H1 (cell line): ENCODE results near the gene SPOCK2. TPM values are rescaled to one million over a fixed set of nuclear protein-coding genes. Genes with fewer than 3 reads are reported as not detected.

ENCODE experiments used
- CTCF ChIA-PET: fragments of 300-600 bp; sonication (Branson Sonifier 250); formaldehyde crosslinking; loops from one replicate; lab custom pipeline; 2021; ENCODE audit not compliant: partially characterized antibody; lab: Charles Lee
- POLR2A ChIA-PET: fragments of 300-600 bp; sonication (Branson Sonifier 250); formaldehyde crosslinking; loops from one replicate; lab custom pipeline; 2021; ENCODE audit warnings: inconsistent platforms; ENCODE audit not compliant: partially characterized antibody; lab: Charles Lee
- DNase-seq, 2 experiments: peaks; one replicate each; pipeline versions ENCODE4 v3.0.0 to v3.0.0-alpha.2; 2010 to 2022; ENCODE audit warnings: low spot score in 2 of 2, low read depth in 1 of 2, mixed read lengths in 1 of 2
- FAIRE-seq: peaks from 2 replicates; lab custom pipeline; 2011; peaks lifted over from hg19 to GRCh38; lab: Jason Lieb, UNC
- H2AFZ ChIP-seq: 2 replicates; pipeline ENCODE4 v1.8.1; 2012; ENCODE audit warnings: low read length, inconsistent platforms
- H2AK5ac ChIP-seq: 2 replicates; pipeline ENCODE4 v1.6.1; 2013; ENCODE audit warnings: low read depth, low read length
- H2BK120ac ChIP-seq: replicated peaks from 2 replicates; pipeline ENCODE3; 2013; ENCODE audit warnings: low read depth, low read length, inconsistent platforms
- H2BK12ac ChIP-seq: 2 replicates; pipeline ENCODE4 v1.6.1; 2013; ENCODE audit warnings: low read depth, low read length
- H2BK15ac ChIP-seq: 2 replicates; pipeline ENCODE4 v1.6.1; 2013; ENCODE audit warnings: low read length
- H2BK20ac ChIP-seq: 2 replicates; pipeline ENCODE4 v1.6.1; 2013; ENCODE audit warnings: low read length
- H2BK5ac ChIP-seq: 2 replicates; pipeline ENCODE4 v1.6.1; 2013; ENCODE audit warnings: low read depth, low read length
- H3K14ac ChIP-seq: 2 replicates; pipeline ENCODE4 v1.6.1; 2013; ENCODE audit warnings: inconsistent platforms; ENCODE audit not compliant: insufficient read length
- H3K18ac ChIP-seq: 2 replicates; pipeline ENCODE4 v1.6.1; 2013; ENCODE audit warnings: low read length; ENCODE audit errors: extremely low read depth
- H3K23ac ChIP-seq: 2 replicates; pipeline ENCODE4 v1.6.1; 2013; ENCODE audit warnings: inconsistent platforms; ENCODE audit not compliant: insufficient read length
- H3K23me2 ChIP-seq: 2 replicates; pipeline ENCODE4 v1.6.1; 2013; ENCODE audit warnings: low read depth, low read length
- H3K27ac ChIP-seq: 2 replicates; pipeline ENCODE4 v1.6.1; 2011; ENCODE audit warnings: low read depth, low read length, inconsistent platforms
- H3K27me3 ChIP-seq, 4 experiments: replicated peaks in 1 of 4; 1 replicate in 1 of 4; 2 replicates in 3 of 4; pipeline versions ENCODE4 v1.6.1 to v1.8.1; 2011 to 2013; ENCODE audit warnings: low read length in 3 of 4, mild to moderate bottlenecking in 3 of 4, inconsistent platforms in 2 of 4, mixed read lengths in 2 of 4, moderate library complexity in 1 of 4; ENCODE audit not compliant: control insufficient read depth in 3 of 4, insufficient read depth in 3 of 4; ENCODE audit errors: extremely low read depth in 1 of 4
- H3K36me3 ChIP-seq, 4 experiments: 2 replicates each; pipeline versions ENCODE4 v1.6.1 to v1.8.1; 2011 to 2013; ENCODE audit warnings: mild to moderate bottlenecking in 4 of 4, low read length in 3 of 4, moderate library complexity in 2 of 4, control low read depth in 1 of 4, inconsistent platforms in 1 of 4; ENCODE audit not compliant: insufficient read depth in 4 of 4, control insufficient read depth in 2 of 4
- H3K4ac ChIP-seq: replicated peaks from 2 replicates; pipeline ENCODE3; 2013; ENCODE audit warnings: low read length, low read depth, mixed read lengths, inconsistent platforms; ENCODE audit not compliant: insufficient read length
- H3K4me1 ChIP-seq, 4 experiments: replicated peaks in 1 of 4; 1 replicate in 1 of 4; 2 replicates in 3 of 4; pipeline versions ENCODE4 v1.6.1 to v1.8.1; 2011 to 2013; ENCODE audit warnings: low read length in 3 of 4, inconsistent platforms in 2 of 4, mixed read lengths in 1 of 4; ENCODE audit not compliant: insufficient read depth in 4 of 4, control insufficient read depth in 3 of 4
- H3K4me2 ChIP-seq, 2 experiments: 2 replicates each; pipeline versions ENCODE4 v1.6.1 to v1.8.1; 2011 to 2013; ENCODE audit warnings: low read depth in 2 of 2, low read length in 2 of 2, control low read depth in 1 of 2, inconsistent platforms in 1 of 2, mild to moderate bottlenecking in 1 of 2; ENCODE audit not compliant: insufficient read depth in 1 of 2
- H3K4me3 ChIP-seq, 4 experiments: fragments of 200-600, 300-600 bp in 1 of 4; sonication (generic), shearing (Covaris generic), sonication (Bioruptor Twin) in 1 of 4; 2 replicates each; pipeline versions ENCODE4 v1.5.1 to v1.8.1; 2011 to 2016; ENCODE audit warnings: low read length in 4 of 4, low read depth in 3 of 4, control low read depth in 2 of 4, inconsistent platforms in 2 of 4, mild to moderate bottlenecking in 2 of 4, mixed read lengths in 1 of 4, moderate library complexity in 1 of 4; ENCODE audit not compliant: insufficient read depth in 2 of 4; ENCODE audit errors: extremely low read depth in 1 of 4
- H3K56ac ChIP-seq: replicated peaks from 2 replicates; pipeline ENCODE3; 2013; ENCODE audit warnings: low read depth, mild to moderate bottlenecking, mixed read lengths, low read length, inconsistent platforms; ENCODE audit not compliant: insufficient read length
- H3K79me1 ChIP-seq: 2 replicates; pipeline ENCODE4 v1.6.1; 2013; ENCODE audit warnings: low read depth, low read length, control low read depth
- H3K79me2 ChIP-seq, 2 experiments: 2 replicates each; pipeline versions ENCODE4 v1.6.1 to v1.8.1; 2012 to 2013; ENCODE audit warnings: low read length in 2 of 2, mild to moderate bottlenecking in 2 of 2, inconsistent platforms in 1 of 2; ENCODE audit not compliant: insufficient read depth in 2 of 2, control insufficient read depth in 1 of 2
- H3K9ac ChIP-seq, 4 experiments: replicated peaks in 1 of 4; 1 replicate in 1 of 4; 2 replicates in 3 of 4; pipeline versions ENCODE4 v1.6.1 to v1.8.1; 2011 to 2013; ENCODE audit warnings: low read depth in 3 of 4, low read length in 3 of 4, control low read depth in 2 of 4, mild to moderate bottlenecking in 2 of 4, moderate library complexity in 2 of 4, inconsistent platforms in 1 of 4; ENCODE audit errors: extremely low read depth in 1 of 4
- H3K9me3 ChIP-seq, 2 experiments: 2 replicates each; pipeline versions ENCODE4 v1.6.1 to v1.8.1; 2012 to 2013; ENCODE audit warnings: mild to moderate bottlenecking in 2 of 2, moderate library complexity in 2 of 2, control low read depth in 1 of 2, inconsistent platforms in 1 of 2, low read depth in 1 of 2, low read length in 1 of 2, mixed read lengths in 1 of 2; ENCODE audit not compliant: insufficient read depth in 2 of 2
- H4K20me1 ChIP-seq, 2 experiments: replicated peaks in 1 of 2; 2 replicates each; pipeline versions ENCODE3 to v1.8.1; 2011 to 2013; ENCODE audit warnings: inconsistent platforms in 2 of 2, low read length in 2 of 2, mild to moderate bottlenecking in 1 of 2; ENCODE audit not compliant: insufficient read depth in 2 of 2, control insufficient read depth in 1 of 2
- H4K5ac ChIP-seq: 2 replicates; pipeline ENCODE4 v1.6.1; 2013; ENCODE audit warnings: low read length, low read depth, mixed read lengths, inconsistent platforms; ENCODE audit not compliant: insufficient read length
- H4K8ac ChIP-seq: 2 replicates; pipeline ENCODE4 v1.8.0; 2013; ENCODE audit warnings: mild to moderate bottlenecking, moderate library complexity, low read length, inconsistent platforms; ENCODE audit not compliant: insufficient read depth; ENCODE audit errors: extremely low read depth
- H4K91ac ChIP-seq: replicated peaks from 2 replicates; pipeline ENCODE3; 2013; ENCODE audit warnings: low read length, mixed read lengths, inconsistent platforms; ENCODE audit not compliant: insufficient read length
- RAD21 ChIP-seq, 2 experiments: IDR thresholded peaks in 1 of 2; conservative IDR thresholded peaks in 1 of 2; 2 replicates each; pipeline ENCODE4 v1.6.1; 2011; ENCODE audit warnings: low read depth in 2 of 2, low read length in 2 of 2, improper control_type of control experiment in 1 of 2, inconsistent platforms in 1 of 2, mild to moderate bottlenecking in 1 of 2, moderate library complexity in 1 of 2
- SIRT6 ChIP-seq: IDR thresholded peaks from one replicate; pipeline ENCODE4 v1.7.1; 2012; ENCODE audit warnings: low read length, inconsistent platforms
- WGBS, 2 experiments: shearing (Covaris generic) in 1 of 2; methylation state at CpG; one replicate each; pipeline versions ENCODE4 v1.1.6 to v1.1.7; 2013 to 2015; ENCODE audit warnings: low lambda C conversion rate in 2 of 2, mixed read lengths in 2 of 2, inconsistent platforms in 1 of 2, low coverage in 1 of 2, missing lambda C conversion rate in 1 of 2; ENCODE audit not compliant: insufficient replicate concordance in 2 of 2, insufficient coverage in 1 of 2, insufficient read length in 1 of 2; ENCODE audit errors: extremely low coverage in 1 of 2, missing lambda C conversion rate in 1 of 2; 5-methylcytosine and 5-hydroxymethylcytosine counted together
- polyA plus RNA-seq, 7 experiments: library from polyadenylated mRNA; depleted of rRNA in 3 of 7; stranded (reverse) in 5 of 7; unstranded in 2 of 7; fragments of >200 nt in 5 of 7; fragments of 200-250 nt in 2 of 7; gene quantifications; 1 replicate in 5 of 7; 2 replicates in 1 of 7; 4 replicates in 1 of 7; pipeline versions ENCODE4 v1.2.1 to v1.2.3, GENCODE V29; 2011 to 2013; ENCODE audit warnings: missing spikeins in 2 of 7, mixed read lengths in 2 of 7
- total RNA-seq: library from RNA; stranded (reverse); fragmentation: NEBNext Ultra II Directional; extraction: Animal tissue kit (Norgen Biotek cat#: 25700); gene quantifications from 2 replicates; pipeline ENCODE4 v1.2.1, GENCODE V29; 2021
- TF ChIP-seq, protein P1 (sequence below), 3 experiments: IDR thresholded peaks; 1 replicate in 2 of 3; 2 replicates in 1 of 3; pipeline versions ENCODE4 v1.5.1 to v1.6.1; 2011; ENCODE audit warnings: low read length in 3 of 3, mild to moderate bottlenecking in 3 of 3, inconsistent platforms in 2 of 3, low read depth in 1 of 3, moderate library complexity in 1 of 3; ENCODE audit not compliant: insufficient read depth in 1 of 3; ENCODE audit errors: control extremely low read depth in 1 of 3

SPOCK2 gene
- total and polyA plus RNA-seq, 2 of the 8 experiments (the other 6 are each of a cell fraction or from before 2014, with no cell fraction given), result 1.5 to 1.9 TPM

- H4K5ac ChIP-seq, result no peak overlapping the region
- no peak overlapping the region for H3K4me3 ChIP-seq
- H3K27me3 ChIP-seq, result no peaks in the 10 kb centered on the region
- no peak overlapping the region for H3K14ac ChIP-seq
- H3K4ac ChIP-seq, result peak overlapping the region; percentile 57
- no peak overlapping the region for H4K91ac ChIP-seq
- no peaks in the 10 kb centered on the region for H3K36me3 ChIP-seq
- no peak overlapping the region for H2AK5ac ChIP-seq
- H2AFZ ChIP-seq, result no peak overlapping the region; the same call in 1 of the 2 replicates
- 0 out of 2 replicates have a peak overlapping the region, but pooled peaks have one; percentile 11 for H3K27ac ChIP-seq
- no peak overlapping the region for H4K8ac ChIP-seq
- no peaks in the 10 kb centered on the region for H3K79me2 ChIP-seq
- H3K79me1 ChIP-seq, result no peaks in the 10 kb centered on the region
- peak overlapping the region; percentile 95; the same call in 1 of the 2 replicates for H2BK15ac ChIP-seq
- no peak overlapping the region for H2BK120ac ChIP-seq
- POLR2A ChIA-PET, result interaction anchor here (0.6 to 1.3 kb wide), 5 partner anchors 9 to 225 kb away, joined by 3 read pairs; no protein-coding TSS in a partner anchor
- H3K9me3 ChIP-seq, result no peaks in the 10 kb centered on the region
- no peak overlapping the region; the same call in 1 of the 2 replicates for H2BK20ac ChIP-seq
- H3K9ac ChIP-seq, result no peak overlapping the region
- TF ChIP-seq SIRT6 (no peak), RAD21 (IDR thresholded peaks at IDR 0.05 in 1 of 2, conservative IDR thresholded peaks at IDR 0.05 in 1 of 2; ENCODE audit: low read depth in 2 of 2, low read length in 2 of 2) (peak; percentile 59 to 65)
- TF ChIP-seq, protein P1, sequence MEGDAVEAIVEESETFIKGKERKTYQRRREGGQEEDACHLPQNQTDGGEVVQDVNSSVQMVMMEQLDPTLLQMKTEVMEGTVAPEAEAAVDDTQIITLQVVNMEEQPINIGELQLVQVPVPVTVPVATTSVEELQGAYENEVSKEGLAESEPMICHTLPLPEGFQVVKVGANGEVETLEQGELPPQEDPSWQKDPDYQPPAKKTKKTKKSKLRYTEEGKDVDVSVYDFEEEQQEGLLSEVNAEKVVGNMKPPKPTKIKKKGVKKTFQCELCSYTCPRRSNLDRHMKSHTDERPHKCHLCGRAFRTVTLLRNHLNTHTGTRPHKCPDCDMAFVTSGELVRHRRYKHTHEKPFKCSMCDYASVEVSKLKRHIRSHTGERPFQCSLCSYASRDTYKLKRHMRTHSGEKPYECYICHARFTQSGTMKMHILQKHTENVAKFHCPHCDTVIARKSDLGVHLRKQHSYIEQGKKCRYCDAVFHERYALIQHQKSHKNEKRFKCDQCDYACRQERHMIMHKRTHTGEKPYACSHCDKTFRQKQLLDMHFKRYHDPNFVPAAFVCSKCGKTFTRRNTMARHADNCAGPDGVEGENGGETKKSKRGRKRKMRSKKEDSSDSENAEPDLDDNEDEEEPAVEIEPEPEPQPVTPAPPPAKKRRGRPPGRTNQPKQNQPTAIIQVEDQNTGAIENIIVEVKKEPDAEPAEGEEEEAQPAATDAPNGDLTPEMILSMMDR (IDR thresholded peaks at IDR 0.05; ENCODE audit: control extremely low read depth in 1 of 3, insufficient read depth in 1 of 3, low read depth in 1 of 3, low read length in 3 of 3), result peak; percentile 51 to 59 (median 59)
- no peak overlapping the region for H3K56ac ChIP-seq
- peaks cover 0 to 3% (median 0%) of the 10 kb centered on the region in 4 experiments; a peak in 2 of 7 replicates for H3K4me1 ChIP-seq
- no peaks in the 10 kb centered on the region for H3K23me2 ChIP-seq
- H2BK5ac ChIP-seq, result no peak overlapping the region
- no peak overlapping the region for H3K4me2 ChIP-seq
- no peak overlapping the region for H3K23ac ChIP-seq
- CTCF ChIA-PET, result interaction anchor here (0.6 to 10.2 kb wide), 25 partner anchors 9 to 264 kb away, joined by 3 to 100 read pairs (median 4); partner anchors contain the start of gene SPOCK2
- no peaks in the 10 kb centered on the region for H4K20me1 ChIP-seq
- FAIRE-seq, result no peak
- WGBS, 2 experiments, result 82% methylated on average over 7 of the region's 7 CpGs; no CpG with 5 or more reads in 1 of the 2 experiments
- H2BK12ac ChIP-seq, result 0 out of 2 replicates have a peak overlapping the region, but pooled peaks have one; percentile 27
- DNase-seq, result peak in 1 of 2 experiments; percentile 67
- peak overlapping the region; percentile 6; the same call in 1 of the 2 replicates for H3K18ac ChIP-seq
Measured at GRCh38 chr10:72069751-72070526, 18.4 kb downstream of the SPOCK2 start.
